IMR-90 (cell line): ENCODE data around the gene BMP10. TPM values are rescaled to one million over a fixed set of nuclear protein-coding genes. Genes with fewer than 3 reads are reported as not detected.
A peak's percentile ranks its signal among the peaks of the same experiment; 100 is the strongest.

Experiments
- ATAC-seq: fragments of 200-7000 bp; cut with Tn5 transposase; 2 replicates; pipeline ENCODE4 v1.9.1; 2020; ENCODE audit warnings: low read depth, mild to moderate bottlenecking, moderate library complexity
- BruUV-seq: library from RNA; stranded (reverse); fragments of 400-500 nt; replicated peaks from 2 replicates; lab custom pipeline; 2021; lab: Mats Ljungman, UMichigan
- CTCF ChIA-PET: fragments of 300-600 bp; formaldehyde crosslinking; extraction: SDS; loops from one replicate; lab custom pipeline; 2021; ENCODE audit warnings: antibody characterized with exemption; lab: Yijun Ruan, JAX
- POLR2A ChIA-PET: fragments of 300-600 bp; sonication (Branson Sonifier 250); formaldehyde crosslinking; loops from one replicate; lab custom pipeline; 2022; ENCODE audit warnings: antibody characterized with exemption; ENCODE audit not compliant: unreplicated experiment; lab: Charles Lee
- DNase-seq: peaks from one replicate; pipeline ENCODE4 v3.0.0; 2013
- H2AFZ ChIP-seq: replicated peaks from 2 replicates; pipeline ENCODE3; 2013; ENCODE audit warnings: low read length, mild to moderate bottlenecking; ENCODE audit not compliant: poor library complexity
- H2AK5ac ChIP-seq: 2 replicates; pipeline ENCODE4 v1.6.1; 2013; ENCODE audit warnings: low read depth, low read length, inconsistent platforms
- H2AK9ac ChIP-seq: replicated peaks from 2 replicates; pipeline ENCODE3; 2013; ENCODE audit warnings: mild to moderate bottlenecking, low read depth, low read length, moderate library complexity; ENCODE audit not compliant: poor library complexity
- H2BK120ac ChIP-seq: 2 replicates; pipeline ENCODE4 v1.6.1; 2013; ENCODE audit warnings: low read depth, low read length, inconsistent platforms
- H2BK15ac ChIP-seq: 3 replicates; pipeline ENCODE4 v1.6.1; 2013; ENCODE audit warnings: low read depth, low read length, inconsistent platforms
- H2BK20ac ChIP-seq: 2 replicates; pipeline ENCODE4 v1.6.1; 2013; ENCODE audit warnings: low read depth, mild to moderate bottlenecking, inconsistent platforms, low read length, moderate library complexity
- H2BK5ac ChIP-seq: 2 replicates; pipeline ENCODE4 v1.6.1; 2013; ENCODE audit warnings: mild to moderate bottlenecking, low read depth, low read length, inconsistent platforms; ENCODE audit not compliant: poor library complexity, severe bottlenecking
- H3K14ac ChIP-seq: replicated peaks from 2 replicates; pipeline ENCODE4 v1.6.1; 2013; ENCODE audit warnings: low read depth, low read length, inconsistent platforms
- H3K18ac ChIP-seq: 2 replicates; pipeline ENCODE4 v1.6.1; 2013; ENCODE audit warnings: low read depth, low read length, control low read depth
- H3K23ac ChIP-seq: 2 replicates; pipeline ENCODE4 v1.6.1; 2013; ENCODE audit warnings: low read depth, low read length, inconsistent platforms
- H3K27ac ChIP-seq: 2 replicates; pipeline ENCODE4 v1.5.1; 2013; ENCODE audit warnings: mild to moderate bottlenecking, control low read depth, low read length; ENCODE audit not compliant: insufficient read depth
- H3K27me3 ChIP-seq: 2 replicates; pipeline ENCODE4 v1.6.1; 2013; ENCODE audit warnings: low read length; ENCODE audit not compliant: control insufficient read depth, insufficient read depth
- H3K36me3 ChIP-seq: 2 replicates; pipeline ENCODE4 v1.6.1; 2013; ENCODE audit warnings: low read length, mixed read lengths; ENCODE audit not compliant: control insufficient read depth, insufficient read depth
- H3K4ac ChIP-seq: 2 replicates; pipeline ENCODE4 v1.6.1; 2013; ENCODE audit warnings: low read depth, low read length, inconsistent platforms
- H3K4me1 ChIP-seq: 2 replicates; pipeline ENCODE4 v1.6.1; 2013; ENCODE audit warnings: low read length, mixed read lengths; ENCODE audit not compliant: control insufficient read depth, insufficient read depth
- H3K4me2 ChIP-seq: 2 replicates; pipeline ENCODE4 v1.6.1; 2013; ENCODE audit warnings: low read depth, mild to moderate bottlenecking, control low read depth, low read length, moderate library complexity
- H3K4me3 ChIP-seq: 2 replicates; pipeline ENCODE4 v1.5.1; 2013; ENCODE audit warnings: low read depth, mild to moderate bottlenecking, control low read depth, low read length, moderate library complexity; ENCODE audit not compliant: insufficient read depth
- H3K56ac ChIP-seq: 2 replicates; pipeline ENCODE4 v1.6.1; 2013; ENCODE audit warnings: low read length, inconsistent platforms; ENCODE audit not compliant: insufficient read depth; ENCODE audit errors: extremely low read depth
- H3K79me1 ChIP-seq, 2 experiments: 2 replicates each; pipeline ENCODE4 v1.6.1; 2013; ENCODE audit warnings: low read length in 2 of 2, inconsistent platforms in 1 of 2, low read depth in 1 of 2
- H3K9ac ChIP-seq: 2 replicates; pipeline ENCODE4 v1.6.1; 2013; ENCODE audit warnings: low read depth, low read length, control low read depth
- H3K9me1 ChIP-seq: 2 replicates; pipeline ENCODE4 v1.6.1; 2013; ENCODE audit warnings: low read length, inconsistent platforms; ENCODE audit not compliant: insufficient read depth
- H3K9me3 ChIP-seq: 2 replicates; pipeline ENCODE4 v1.6.1; 2013; ENCODE audit warnings: low read length; ENCODE audit not compliant: control insufficient read depth, insufficient read depth
- H4K20me1 ChIP-seq: 2 replicates; pipeline ENCODE4 v1.6.1; 2013; ENCODE audit warnings: low read length, inconsistent platforms; ENCODE audit not compliant: insufficient read depth
- H4K5ac ChIP-seq: 2 replicates; pipeline ENCODE4 v1.6.1; 2013; ENCODE audit warnings: mild to moderate bottlenecking, low read depth, low read length, control low read depth
- H4K8ac ChIP-seq, 2 experiments: 2 replicates each; pipeline ENCODE4 v1.6.1; 2013; ENCODE audit warnings: low read depth in 2 of 2, low read length in 2 of 2, control low read depth in 1 of 2, inconsistent platforms in 1 of 2
- H4K91ac ChIP-seq: 2 replicates; pipeline ENCODE4 v1.6.1; 2013; ENCODE audit warnings: low read depth, low read length, inconsistent platforms; ENCODE audit not compliant: insufficient read depth
- BHLHE40 ChIP-seq: fragments of 150-350 bp; IDR thresholded peaks from 2 replicates; pipeline ENCODE4 v1.6.1; 2016; ENCODE audit warnings: mild to moderate bottlenecking, low read depth, low read length
- CEBPB ChIP-seq: IDR thresholded peaks from 2 replicates; pipeline ENCODE4 v1.6.1; 2012; ENCODE audit warnings: low read depth, low read length, improper control_type of control experiment
- CHD1 ChIP-seq: IDR thresholded peaks from 2 replicates; pipeline ENCODE4 v1.6.1; 2012; ENCODE audit warnings: low read depth, low read length, improper control_type of control experiment
- ELK1 ChIP-seq: fragments of 150-350 bp; IDR thresholded peaks from 2 replicates; pipeline ENCODE4 v1.6.1; 2016; ENCODE audit warnings: low read depth, mild to moderate bottlenecking, low read length, moderate library complexity, borderline replicate concordance
- FOS ChIP-seq: fragments of 150-350 bp; IDR thresholded peaks from 2 replicates; pipeline ENCODE4 v1.6.1; 2016; ENCODE audit warnings: low read depth, low read length
- MAZ ChIP-seq: IDR thresholded peaks from 2 replicates; pipeline ENCODE4 v1.6.1; 2012; ENCODE audit warnings: low read depth, mild to moderate bottlenecking, low read length, improper control_type of control experiment, moderate library complexity, borderline replicate concordance
- MXI1 ChIP-seq: IDR thresholded peaks from 2 replicates; pipeline ENCODE4 v1.6.1; 2012; ENCODE audit warnings: low read depth, mild to moderate bottlenecking, low read length, moderate library complexity, borderline replicate concordance
- NFE2L2 ChIP-seq: fragments of 150-350 bp; IDR thresholded peaks from 2 replicates; pipeline ENCODE4 v1.6.1; 2016; ENCODE audit warnings: low read depth, mild to moderate bottlenecking, low read length
- POLR2A ChIP-seq: IDR thresholded peaks from 2 replicates; pipeline ENCODE4 v1.6.1; 2012; ENCODE audit warnings: mild to moderate bottlenecking, low read depth, low read length
- RAD21 ChIP-seq: IDR thresholded peaks from 2 replicates; pipeline ENCODE4 v1.6.1; 2012; ENCODE audit warnings: low read length, improper control_type of control experiment
- RCOR1 ChIP-seq: IDR thresholded peaks from 2 replicates; pipeline ENCODE4 v1.6.1; 2012; ENCODE audit warnings: mild to moderate bottlenecking, low read length, improper control_type of control experiment; ENCODE audit not compliant: insufficient replicate concordance
- RFX5 ChIP-seq: IDR thresholded peaks from 2 replicates; pipeline ENCODE4 v1.8.0; 2012; ENCODE audit warnings: low read depth, mild to moderate bottlenecking, low read length, moderate library complexity
- SMC3 ChIP-seq: fragments of 150-350 bp; IDR thresholded peaks from 2 replicates; pipeline ENCODE4 v1.6.1; 2016; ENCODE audit warnings: low read depth, mild to moderate bottlenecking, antibody characterized with exemption, low read length, moderate library complexity
- whole genome bisulfite sequencing, 2 experiments: methylation state at CpG; one replicate each; pipeline versions ENCODE4 v1.1.5 to v1.1.7; 2013; ENCODE audit warnings: missing lambda C conversion rate in 2 of 2; ENCODE audit not compliant: insufficient read length in 1 of 2; ENCODE audit errors: extremely low coverage in 2 of 2; 5-methylcytosine and 5-hydroxymethylcytosine counted together
- dilution Hi-C: fragments of 300-500 bp; cut with HindIII; formaldehyde crosslinking; loops from one replicate; pipeline ENCODE4 v1.14.3; 2018; ENCODE audit warnings: low sequenced_read_pairs; ENCODE audit not compliant: unreplicated experiment
- in situ Hi-C: fragments of 300-500 bp; cut with MboI; formaldehyde crosslinking; loops from 3 replicates; pipeline ENCODE4 v1.14.3; 2019; ENCODE audit warnings: low sequenced_read_pairs, inconsistent platforms, mixed read lengths
- intact Hi-C: fragments of 100-400 bp; cut with micrococcal nuclease; formaldehyde crosslinking; loops from 2 replicates; pipeline ENCODE4 v1.10.0; 2022
- polyA plus RNA-seq, 3 experiments: library from polyadenylated mRNA; depleted of rRNA; stranded (reverse); fragments of >200 nt; gene quantifications; 2 replicates each; pipeline ENCODE4 v1.2.3, GENCODE V29; 2012; ENCODE audit warnings: low replicate concordance in 1 of 3
- total RNA-seq: library from RNA; depleted of rRNA; stranded (reverse); fragments of >200 nt; gene quantifications from 2 replicates; pipeline ENCODE4 v1.2.3, GENCODE V29; 2012
- TF ChIP-seq, protein P1 (sequence below): fragments of 150-350 bp; IDR thresholded peaks from 2 replicates; pipeline ENCODE4 v1.6.1; 2017; ENCODE audit warnings: mild to moderate bottlenecking, antibody characterized with exemption, low read length, low read depth

The BMP10 gene
- total and polyA plus RNA-seq, 2 of the 4 experiments (the other 2 are of a cell fraction), result not detected

GRCh38 chr2:68857202-68857845 lies 13.9 kb downstream of the BMP10 start:
- ChIA-PET CTCF (no interaction called here), POLR2A (no interaction called here)
- in situ Hi-C loops (no loop called here), dilution Hi-C loops (no loop called here), intact Hi-C loops (loop anchor here (5.0 kb wide), 1 partner anchor 50 kb away; no protein-coding TSS in a partner anchor)
- Histone ChIP-seq H2BK20ac (peak overlapping the region; percentile 45), H2AK5ac (peak overlapping the region; percentile 73), H3K56ac (no peak overlapping the region), H2AK9ac (no peak overlapping the region), H3K23ac (peak overlapping the region; percentile 21), H2BK15ac (peak overlapping the region; percentile 76), H3K4me1 (peaks cover 10% of the 10 kb centered on the region; the same call in 1 of the 2 replicates), H3K4me3 (no peak overlapping the region), H3K9me1 (peaks cover 12% of the 10 kb centered on the region; the same call in 1 of the 2 replicates), H2AFZ (no peak overlapping the region), H4K5ac (no peak overlapping the region), H3K79me1 (no peaks in the 10 kb centered on the region), H3K27me3 (no peaks in the 10 kb centered on the region), H3K9me3 (no peaks in the 10 kb centered on the region), H4K8ac (peak overlapping the region; percentile 1 to 13; a peak in 1 of 4 replicates), H2BK5ac (peak overlapping the region; percentile 44), H3K18ac (peak overlapping the region; percentile 45; the same call in 1 of the 2 replicates), H3K36me3 (no peaks in the 10 kb centered on the region), H3K14ac (peak overlapping the region; percentile 73), H2BK120ac (peak overlapping the region; percentile 76), H3K27ac (no peak overlapping the region; the same call in 1 of the 2 replicates), H4K20me1 (no peaks in the 10 kb centered on the region), H3K9ac (no peak overlapping the region), H4K91ac (peak overlapping the region; percentile 59), H3K4me2 (no peak overlapping the region), H3K4ac (peak overlapping the region; percentile 75)
- no TSS peak for BruUV-seq
- no peak for ATAC-seq
- WGBS, 2 experiments, result no CpG with 5 or more reads among the region's 3 CpGs
- TF ChIP-seq, protein P1, sequence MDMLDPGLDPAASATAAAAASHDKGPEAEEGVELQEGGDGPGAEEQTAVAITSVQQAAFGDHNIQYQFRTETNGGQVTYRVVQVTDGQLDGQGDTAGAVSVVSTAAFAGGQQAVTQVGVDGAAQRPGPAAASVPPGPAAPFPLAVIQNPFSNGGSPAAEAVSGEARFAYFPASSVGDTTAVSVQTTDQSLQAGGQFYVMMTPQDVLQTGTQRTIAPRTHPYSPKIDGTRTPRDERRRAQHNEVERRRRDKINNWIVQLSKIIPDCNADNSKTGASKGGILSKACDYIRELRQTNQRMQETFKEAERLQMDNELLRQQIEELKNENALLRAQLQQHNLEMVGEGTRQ, result no peak
- TF ChIP-seq CEBPB (no peak), NFE2L2 (no peak), BHLHE40 (no peak), RFX5 (no peak), SMC3 (no peak), CHD1 (no peak), MXI1 (no peak), ELK1 (no peak), POLR2A (no peak), MAZ (no peak), FOS (no peak), RAD21 (no peak), RCOR1 (no peak)
- DNase-seq, result no peak
